Activated CD8-positive, alpha-beta memory T cell treated with anti-CD3 and anti-CD28 coated beads, Interleukin-2, amount 50 U/mL, for 1 hour (primary cell): ENCODE results near the gene CMTR1.

Experiments
- DNase-seq: peaks from one replicate; pipeline ENCODE4 v3.0.0-alpha.2; 2020; ENCODE audit errors: extremely low read depth

CMTR1 gene

GRCh38 chr6:37477656-37478435 lies 44.8 kb downstream of the CMTR1 start:
- no peak for DNase-seq

DNA sequence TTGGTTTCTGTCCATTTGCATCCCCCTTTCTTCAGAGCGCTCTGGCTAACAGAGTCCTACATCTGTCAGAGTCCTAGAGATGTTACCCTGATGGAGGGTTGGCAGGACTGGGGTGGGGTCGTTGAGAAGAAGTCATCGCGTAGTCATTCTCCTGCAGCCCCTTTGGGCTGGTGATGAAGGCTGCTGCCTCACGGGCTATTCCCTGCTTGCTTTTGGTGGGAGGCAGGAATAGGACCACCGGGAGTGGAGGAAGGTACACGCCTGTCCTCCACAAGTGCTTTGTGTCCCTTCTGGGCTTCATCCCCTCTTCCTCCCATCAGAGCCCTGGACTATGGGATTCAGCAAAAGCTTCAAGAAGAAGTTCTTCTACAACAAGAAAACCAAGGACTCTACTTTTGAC lies 45.8 kb downstream of the CMTR1 start:
- DNase-seq, result no peak

DNA sequence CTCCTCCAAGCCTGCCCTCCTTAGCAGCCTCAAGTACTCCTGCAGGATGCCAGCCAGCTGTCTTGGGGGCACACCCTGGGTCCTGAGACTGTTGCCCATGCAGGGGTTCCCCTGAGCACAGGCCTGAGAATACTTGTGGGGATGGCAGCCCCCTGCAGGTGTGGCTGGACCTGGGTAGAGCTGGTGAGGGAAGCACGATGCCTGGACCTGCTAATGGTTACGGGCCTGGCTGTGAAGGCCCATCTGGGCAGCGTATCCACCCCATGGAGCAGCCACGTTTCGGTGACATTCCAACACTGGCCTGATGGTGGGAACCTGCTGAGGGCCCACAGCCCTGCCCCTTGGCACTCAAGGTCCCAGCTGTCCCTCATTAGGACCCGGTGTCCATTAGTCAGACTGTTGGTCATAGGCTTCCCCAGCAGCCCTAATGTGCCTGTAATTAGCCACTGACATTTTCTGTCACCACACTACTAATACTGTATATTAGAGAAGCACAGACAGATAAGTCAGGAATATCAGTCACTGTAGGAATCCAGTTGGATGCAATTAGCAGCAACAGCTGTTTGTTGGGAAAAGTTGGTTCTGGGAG lies 46.3 kb downstream of the CMTR1 start:
- DNase-seq, result no peak

DNA sequence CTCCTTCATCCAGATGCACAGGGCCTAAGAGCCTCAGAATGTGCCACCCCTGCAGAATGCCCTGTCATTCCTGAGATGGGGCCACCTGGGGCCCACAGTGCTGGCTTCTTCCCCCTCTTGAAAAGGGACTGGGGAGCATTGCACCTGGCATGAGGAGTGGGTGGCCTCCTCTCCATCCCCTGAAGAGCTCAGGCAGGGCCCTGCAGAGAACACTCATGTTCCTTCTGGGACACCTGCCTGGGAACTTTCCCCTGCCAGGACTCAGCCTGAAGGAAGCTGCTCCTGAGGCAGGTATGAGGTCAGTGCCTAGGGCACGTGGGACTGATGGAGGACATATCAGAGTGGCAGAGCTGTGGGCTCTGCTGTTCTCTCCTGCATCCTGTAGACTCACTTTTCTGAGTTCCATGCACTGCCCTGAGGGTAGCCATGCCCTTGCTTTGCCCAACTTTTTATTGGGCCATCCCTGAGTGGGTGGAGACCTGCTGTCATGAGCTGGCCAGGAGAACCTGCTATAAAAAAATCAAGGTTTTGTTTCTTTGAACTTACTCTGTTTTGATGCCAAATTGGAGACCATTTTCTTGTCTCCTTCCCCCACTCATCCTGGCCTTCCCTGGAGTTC lies 47.2 kb downstream of the CMTR1 start:
- DNase-seq, result no peak

GRCh38 chr6:37480951-37481534 lies 48.0 kb downstream of the CMTR1 start:
- no peak for DNase-seq

DNA sequence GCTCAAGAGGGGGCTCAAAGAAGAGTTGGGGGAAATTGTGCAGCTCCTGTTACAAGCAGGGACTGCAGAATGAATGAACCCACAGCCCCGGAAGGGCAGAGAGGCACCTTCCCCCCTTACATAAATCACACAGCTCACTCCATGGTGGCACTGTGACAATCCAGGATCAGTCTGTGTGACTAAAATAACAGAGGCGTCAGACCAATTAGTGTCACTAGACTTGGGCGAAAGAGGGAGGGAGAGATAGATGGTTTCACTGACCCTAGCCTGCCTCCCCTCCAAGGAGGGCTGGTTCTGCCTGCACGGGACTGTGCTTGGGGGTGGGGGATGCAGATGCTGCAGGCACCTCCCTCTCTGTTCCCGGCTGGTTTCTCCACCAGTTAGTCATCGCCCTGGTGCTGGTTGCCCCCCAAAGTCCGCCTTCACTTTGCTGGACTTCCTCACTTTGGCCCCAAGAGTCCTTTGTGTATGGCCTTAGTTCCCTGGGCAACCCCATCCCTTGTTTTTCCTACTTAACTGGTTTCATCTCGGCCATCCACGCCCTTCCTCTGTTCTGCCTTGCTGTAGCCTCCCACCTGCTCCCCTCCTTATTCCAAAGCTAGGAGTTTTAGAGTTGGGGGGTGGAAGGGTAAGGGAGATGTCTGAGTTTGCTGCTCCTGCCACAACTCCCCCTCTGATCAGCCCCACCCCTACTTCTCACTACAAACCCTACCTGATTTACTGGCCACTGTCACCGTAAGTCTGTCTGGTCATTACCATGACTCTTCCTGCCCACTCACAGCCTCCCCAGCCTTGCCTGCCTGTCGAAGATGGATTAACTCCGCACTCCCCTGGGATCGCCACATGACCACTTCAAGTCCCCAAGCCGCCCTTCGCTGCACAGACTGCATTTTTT lies 48.9 kb downstream of the CMTR1 start:
- no peak for DNase-seq

DNA sequence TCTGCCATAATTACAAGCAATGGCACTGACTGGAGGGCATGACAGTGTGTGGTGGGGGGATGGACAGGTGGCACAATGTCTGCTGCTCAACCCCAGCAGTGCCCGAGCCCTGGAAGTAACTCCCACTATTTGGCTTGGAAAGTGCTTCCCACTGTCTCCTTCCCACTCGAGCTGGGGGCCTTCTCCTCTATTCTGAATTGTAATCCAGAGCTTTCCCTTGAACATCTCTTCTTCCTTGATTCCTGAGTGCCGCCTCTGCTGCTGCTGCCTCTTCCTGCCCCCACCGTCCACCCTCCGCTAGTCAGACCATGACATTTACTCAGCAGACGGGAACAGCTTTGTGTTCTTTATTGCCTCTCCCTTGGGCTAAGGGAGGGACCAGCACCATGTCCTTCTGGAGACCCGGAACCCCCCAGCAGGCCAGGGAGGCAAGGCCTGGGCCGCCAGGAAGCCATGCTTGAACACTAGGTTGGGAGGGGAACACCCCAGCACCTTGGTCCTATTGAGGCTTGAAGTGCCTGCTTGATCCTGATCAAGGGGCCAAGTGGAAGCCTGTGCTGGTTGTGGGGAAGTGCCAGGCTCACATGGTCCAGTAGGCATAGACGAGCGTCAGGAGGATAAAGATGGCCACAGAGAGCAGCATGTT lies 49.7 kb downstream of the CMTR1 start:
- no peak for DNase-seq

DNA sequence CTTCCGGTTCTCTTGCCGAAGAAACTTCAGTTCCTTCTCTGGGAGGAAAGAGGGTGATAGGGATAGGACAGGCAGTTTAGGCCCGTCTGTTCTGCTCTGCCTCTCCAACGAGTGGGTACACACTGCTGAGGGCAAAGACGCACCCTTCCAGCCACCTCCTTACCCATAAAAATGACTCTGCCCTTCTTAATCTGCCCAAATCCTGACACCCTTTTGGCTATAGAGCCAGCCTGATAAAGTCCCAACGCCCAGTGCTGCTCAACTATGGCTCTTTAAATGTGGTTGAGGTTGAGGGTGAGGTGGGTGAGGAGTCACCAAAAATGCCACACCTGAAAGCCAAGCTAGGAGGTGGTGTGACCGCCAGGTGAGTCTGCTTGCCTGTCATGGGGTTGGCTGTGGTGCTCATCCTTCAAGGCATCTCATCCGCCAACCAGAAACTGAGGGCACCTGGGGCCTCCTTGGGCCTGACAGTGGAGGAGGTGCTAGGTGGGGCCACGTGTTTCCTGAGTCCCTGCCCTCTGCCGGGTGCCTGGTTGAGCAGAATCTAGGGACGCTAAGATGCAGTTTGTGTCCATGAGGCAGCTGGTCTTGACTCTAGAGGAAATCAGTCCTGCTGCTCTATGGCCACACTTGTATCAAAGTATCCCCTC lies 50.4 kb downstream of the CMTR1 start:
- DNase-seq, result no peak

DNA sequence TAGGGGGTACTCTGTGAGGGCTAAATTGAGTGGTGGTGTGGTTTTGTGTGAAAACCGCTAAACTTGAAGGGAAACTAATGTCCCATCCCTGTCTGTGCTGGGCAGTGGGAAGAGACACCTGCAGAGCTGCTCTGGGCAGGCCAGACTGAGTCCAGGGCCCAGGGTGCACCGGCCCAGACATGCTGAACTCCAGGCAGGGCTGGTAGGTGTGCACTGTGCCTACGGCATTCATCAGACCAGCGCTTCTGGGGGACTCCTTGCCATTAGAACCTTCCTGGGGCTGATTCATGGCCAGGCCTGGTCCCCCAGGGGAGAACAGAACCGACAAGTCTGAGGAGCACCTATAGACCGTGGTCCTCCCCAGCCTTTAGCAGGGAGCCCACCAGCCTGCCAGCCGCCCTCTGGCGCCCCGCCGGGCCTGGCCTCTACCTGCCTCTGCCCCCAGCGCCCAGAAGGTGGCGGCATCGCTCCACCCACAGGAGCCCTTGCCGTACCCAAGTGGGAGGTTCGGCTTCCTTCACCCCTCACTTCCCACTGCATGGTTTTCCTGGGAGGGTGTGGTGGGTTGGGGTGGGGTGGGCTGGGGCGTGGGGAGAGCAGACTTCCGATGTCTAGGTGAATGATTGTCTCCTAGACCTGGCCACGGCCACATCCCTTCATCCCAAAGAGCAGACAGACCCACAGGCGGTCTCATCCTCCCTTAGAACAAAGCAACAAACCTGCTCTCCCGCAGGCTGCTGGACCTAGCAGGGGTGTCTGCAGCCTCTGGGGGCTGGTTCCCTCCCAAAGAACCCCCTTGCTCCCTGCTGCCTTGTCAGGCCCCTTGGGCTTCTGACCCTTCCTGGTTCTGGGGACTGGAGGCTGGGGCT lies 51.1 kb downstream of the CMTR1 start:
- DNase-seq, result peak; percentile 56

GRCh38 chr6:37484786-37485170 lies 51.8 kb downstream of the CMTR1 start:
- DNase-seq, result no peak

- no peak for DNase-seq
Observed at GRCh38 chr6:37485291-37485702, 52.3 kb downstream of the CMTR1 start.

DNA sequence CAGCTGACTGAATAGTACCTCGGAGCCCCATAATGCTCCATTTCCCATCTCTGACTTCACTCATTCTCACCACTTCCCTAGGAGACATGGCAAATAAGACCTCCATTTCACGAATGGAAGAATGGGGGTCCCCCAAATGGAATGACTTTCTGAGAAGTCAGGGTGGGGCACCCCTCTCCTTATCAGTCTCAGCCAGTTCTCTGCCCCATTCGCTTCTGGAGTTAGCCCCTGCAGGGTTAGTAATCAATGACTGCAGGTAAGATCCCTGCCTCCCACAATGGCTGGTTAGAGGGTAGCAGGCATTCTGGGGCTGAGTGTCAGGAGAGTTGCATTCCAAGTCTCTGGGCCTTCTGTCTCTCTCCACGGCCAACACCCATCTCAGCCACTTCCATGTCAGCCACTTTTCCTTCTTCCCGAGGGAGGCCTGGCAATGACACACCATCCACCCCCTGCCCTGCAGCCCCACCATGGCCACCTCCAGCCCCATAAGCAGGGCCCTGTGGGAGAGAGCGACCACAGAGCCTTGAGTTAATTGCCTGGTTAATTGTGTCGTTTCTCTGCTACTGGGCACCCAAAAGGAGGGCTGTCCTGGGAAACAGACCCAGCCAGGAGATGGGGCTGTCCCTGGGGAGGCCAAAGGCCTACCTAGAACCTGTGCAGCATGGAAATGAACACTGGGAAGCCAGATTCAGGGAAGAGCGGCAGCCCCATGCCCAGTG lies 53.3 kb downstream of the CMTR1 start:
- no peak for DNase-seq

GRCh38 chr6:37487591-37488380 lies 54.8 kb downstream of the CMTR1 start:
- DNase-seq, result no peak

DNA sequence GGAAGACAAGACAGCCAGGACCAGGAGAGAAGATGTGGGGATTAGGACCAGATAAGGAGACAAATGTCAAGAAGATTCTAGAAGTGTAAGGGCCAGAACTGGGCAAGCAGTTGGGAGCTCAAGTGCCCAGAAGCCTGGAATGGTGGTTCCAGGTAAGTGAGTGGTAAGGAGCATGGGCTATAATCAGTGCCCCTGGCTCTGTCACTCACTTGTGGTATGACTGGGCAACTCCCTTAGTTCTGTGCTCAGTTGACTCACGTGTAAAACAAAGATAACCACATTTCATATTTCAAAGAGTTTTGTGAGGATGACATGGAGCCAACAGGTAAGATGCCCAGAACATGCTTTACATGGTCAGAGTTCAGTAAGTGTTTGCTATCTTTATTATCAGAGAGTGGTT lies 55.5 kb downstream of the CMTR1 start:
- DNase-seq, result no peak

GRCh38 chr6:37489697-37490336 lies 56.8 kb downstream of the CMTR1 start:
- no peak for DNase-seq

DNA sequence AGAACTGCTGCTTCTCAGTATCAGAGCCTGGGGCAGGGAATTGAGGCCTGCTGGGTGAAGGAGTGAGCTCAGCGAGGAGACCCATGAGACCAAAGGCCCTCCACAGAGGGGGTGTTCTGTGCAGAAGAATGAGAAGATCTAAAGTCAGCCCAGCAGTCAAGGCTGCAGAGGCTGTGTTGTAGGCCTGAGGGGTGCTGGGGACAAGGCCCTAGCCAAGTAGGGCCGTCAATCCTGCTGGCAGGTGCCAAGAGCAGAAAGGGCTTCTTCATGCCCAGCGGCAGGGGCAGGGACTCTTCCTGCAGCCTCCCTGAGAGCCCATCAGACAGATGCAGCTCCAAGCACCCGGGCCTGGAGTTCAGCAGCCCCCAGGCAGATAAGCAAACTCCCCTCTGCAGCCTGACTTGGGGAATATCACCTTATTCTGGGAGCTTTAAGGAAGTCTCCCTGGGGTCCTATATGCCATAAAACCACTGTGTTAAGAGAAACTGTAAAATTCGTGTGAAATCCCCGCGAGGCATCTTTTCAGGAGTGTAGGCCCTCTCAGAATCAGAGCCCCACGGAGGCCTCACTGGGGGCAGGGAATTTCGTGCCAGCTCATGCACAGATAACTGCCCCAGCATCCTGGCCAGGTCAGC lies 57.6 kb downstream of the CMTR1 start:
- no peak for DNase-seq

GRCh38 chr6:37491171-37491829 lies 58.3 kb downstream of the CMTR1 start:
- DNase-seq, result no peak
